Upper lobe of left lung (tissue), 6 donors: ENCODE measurements around the gene TANGO2. TPM values are rescaled to one million over a fixed set of nuclear protein-coding genes. Genes with fewer than 3 reads are reported as not detected.

Experiments
- ATAC-seq, 2 donors: fragments of 200-7000 bp; cut with Tn5 transposase; one replicate each; pipeline ENCODE4 v1.9.1; 2022; ENCODE audit warnings: mild to moderate bottlenecking in 2 of 2, moderate library complexity in 2 of 2; ENCODE audit not compliant: low FRiP score in 2 of 2
- DNase-seq, 2 donors: peaks; one replicate each; pipeline ENCODE4 v3.0.0-alpha.2; 2019 to 2020
- H3K27ac ChIP-seq, 4 donors: fragments of 200-600 bp; sonication (generic); one replicate each; pipeline ENCODE4 v1.5.1; 2016 to 2019
- H3K27me3 ChIP-seq, 4 donors: fragments of 200-600 bp; sonication (generic); one replicate each; pipeline ENCODE4 v1.5.1; 2017 to 2019
- H3K36me3 ChIP-seq, 4 donors: fragments of 200-600 bp; sonication (generic); one replicate each; pipeline ENCODE4 v1.5.1; 2016 to 2019
- H3K4me1 ChIP-seq, 4 donors: fragments of 200-600 bp; sonication (generic); one replicate each; pipeline ENCODE4 v1.5.1; 2018 to 2019
- H3K4me3 ChIP-seq, 4 donors: fragments of 200-600 bp; sonication (generic); one replicate each; pipeline ENCODE4 v1.5.1; 2017 to 2019; ENCODE audit warnings: mild to moderate bottlenecking in 2 of 4, moderate library complexity in 1 of 4
- H3K9me3 ChIP-seq, 4 donors: fragments of 200-600 bp; sonication (generic); one replicate each; pipeline ENCODE4 v1.5.1; 2018 to 2019
- EP300 ChIP-seq, 4 donors: sonication (generic); formaldehyde crosslinking; IDR thresholded peaks; one replicate each; pipeline ENCODE4 v1.5.1; 2017; ENCODE audit warnings: antibody characterized with exemption in 4 of 4, control low read depth in 2 of 4
- POLR2A ChIP-seq, 4 donors: fragments of 450-650 bp; IDR thresholded peaks; one replicate each; pipeline ENCODE4 v1.5.1; 2016 to 2017; ENCODE audit warnings: antibody characterized with exemption in 4 of 4, mild to moderate bottlenecking in 2 of 4
- POLR2AphosphoS5 ChIP-seq, 2 donors: sonication (generic); formaldehyde crosslinking; IDR thresholded peaks; one replicate each; pipeline ENCODE4 v1.5.1; 2017; ENCODE audit warnings: antibody characterized with exemption in 2 of 2
- WGBS, 2 donors: methylation state at CpG; one replicate each; pipeline ENCODE4 v1.1.5; 2017 to 2018; 5-methylcytosine and 5-hydroxymethylcytosine counted together
- total RNA-seq, 6 donors: library from RNA; depleted of rRNA in 4 of 6; stranded (reverse); fragments of >200 nt in 4 of 6; gene quantifications; one replicate each; pipeline versions ENCODE4 v1.1.0 to v1.2.1, GENCODE V29; 2016 to 2021
- TF ChIP-seq, protein P1 (sequence below), 6 experiments: fragments of 450-650 bp in 4 of 6; fragments of 200-600 bp in 2 of 6; sonication (generic) in 2 of 6; IDR thresholded peaks; one replicate each; pipeline ENCODE4 v1.5.1; 2016 to 2019; ENCODE audit warnings: antibody characterized with exemption in 6 of 6
- donor health status: DM: no; HTN: no; CAD: no; lungs with moderate emphysema.
- donor health status: DM: no; HTN: yes; CAD: no; lungs with severe emphysema.

Gene TANGO2
- total RNA-seq, 6 donors from 2014 or later = 33.9 to 94.3 (median 55.0) TPM

DNA sequence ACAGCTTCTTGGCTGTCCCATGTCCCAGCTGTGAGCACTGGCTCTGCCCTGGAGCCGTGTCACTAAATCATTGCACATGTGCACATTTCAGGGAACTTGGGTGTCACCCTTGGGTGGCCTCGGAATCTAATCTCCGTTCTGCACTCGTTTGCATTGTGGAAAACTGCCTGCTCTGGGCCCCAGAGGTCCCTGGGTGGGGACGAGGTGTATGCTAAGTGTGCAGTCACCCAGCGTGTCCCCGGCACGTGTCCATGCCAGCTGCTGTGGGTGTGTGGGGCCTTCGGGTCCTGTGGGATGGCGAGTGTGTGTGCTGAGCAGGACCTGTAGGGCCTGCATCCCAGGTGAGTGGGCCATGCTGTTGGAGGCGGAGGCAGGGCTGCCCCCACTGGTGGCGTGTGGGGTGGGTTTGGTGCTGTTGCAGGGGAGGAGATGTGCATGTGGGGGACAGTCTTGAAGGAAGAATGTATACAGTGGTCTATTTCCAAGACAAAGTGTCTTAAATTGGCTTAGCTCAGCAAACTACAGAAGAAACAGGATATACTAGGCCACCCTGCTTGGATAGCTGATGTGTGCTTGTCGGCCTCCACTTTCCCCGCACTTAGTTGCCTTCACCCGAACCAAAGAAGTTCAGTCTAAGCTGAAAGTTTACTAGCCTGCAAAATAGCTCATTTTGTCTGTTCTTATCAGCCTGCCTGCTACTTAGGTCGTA is 14.6 kb downstream of the TANGO2 start:
- 85 to 88% methylated on average over 15 to 16 of the region's 16 CpGs for WGBS, 2 donors
- H3K27me3 ChIP-seq = no peaks in the 10 kb centered on the region
- ATAC-seq = no peak
- TF ChIP-seq EP300 (IDR thresholded peaks at IDR 0.05) (no peak), POLR2A (IDR thresholded peaks at IDR 0.05) (no peak), POLR2AphosphoS5 (IDR thresholded peaks at IDR 0.05) (no peak)
- TF ChIP-seq, protein P1, sequence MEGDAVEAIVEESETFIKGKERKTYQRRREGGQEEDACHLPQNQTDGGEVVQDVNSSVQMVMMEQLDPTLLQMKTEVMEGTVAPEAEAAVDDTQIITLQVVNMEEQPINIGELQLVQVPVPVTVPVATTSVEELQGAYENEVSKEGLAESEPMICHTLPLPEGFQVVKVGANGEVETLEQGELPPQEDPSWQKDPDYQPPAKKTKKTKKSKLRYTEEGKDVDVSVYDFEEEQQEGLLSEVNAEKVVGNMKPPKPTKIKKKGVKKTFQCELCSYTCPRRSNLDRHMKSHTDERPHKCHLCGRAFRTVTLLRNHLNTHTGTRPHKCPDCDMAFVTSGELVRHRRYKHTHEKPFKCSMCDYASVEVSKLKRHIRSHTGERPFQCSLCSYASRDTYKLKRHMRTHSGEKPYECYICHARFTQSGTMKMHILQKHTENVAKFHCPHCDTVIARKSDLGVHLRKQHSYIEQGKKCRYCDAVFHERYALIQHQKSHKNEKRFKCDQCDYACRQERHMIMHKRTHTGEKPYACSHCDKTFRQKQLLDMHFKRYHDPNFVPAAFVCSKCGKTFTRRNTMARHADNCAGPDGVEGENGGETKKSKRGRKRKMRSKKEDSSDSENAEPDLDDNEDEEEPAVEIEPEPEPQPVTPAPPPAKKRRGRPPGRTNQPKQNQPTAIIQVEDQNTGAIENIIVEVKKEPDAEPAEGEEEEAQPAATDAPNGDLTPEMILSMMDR (IDR thresholded peaks at IDR 0.05) = no peak
- peaks cover 10 to 31% (median 18%) of the 10 kb centered on the region in 4 donors for H3K4me1 ChIP-seq
- no peak overlapping the region for H3K4me3 ChIP-seq
- no peak for DNase-seq
- no peak overlapping the region for H3K27ac ChIP-seq
- H3K36me3 ChIP-seq = peaks cover 0 to 53% (median 28%) of the 10 kb centered on the region in 4 donors
- no peaks in the 10 kb centered on the region for H3K9me3 ChIP-seq

GRCh38 chr22:20036084-20036482 is 15.2 kb downstream of the TANGO2 start:
- no peak for DNase-seq
- Histone ChIP-seq H3K36me3 (peaks cover 0 to 59% (median 32%) of the 10 kb centered on the region in 4 donors), H3K4me3 (no peak overlapping the region), H3K27ac (no peak overlapping the region), H3K9me3 (no peaks in the 10 kb centered on the region), H3K27me3 (no peaks in the 10 kb centered on the region), H3K4me1 (peaks cover 10 to 31% (median 18%) of the 10 kb centered on the region in 4 donors)
- no peak for ATAC-seq
- WGBS, 2 donors = 80 to 84% methylated on average over 10 of the region's 10 CpGs
- no peak for TF ChIP-seq EP300 (IDR thresholded peaks at IDR 0.05)
- TF ChIP-seq POLR2A (IDR thresholded peaks at IDR 0.05) = no peak
- TF ChIP-seq, protein P1 (IDR thresholded peaks at IDR 0.05) = no peak
- TF ChIP-seq POLR2AphosphoS5 (IDR thresholded peaks at IDR 0.05) = no peak

DNA sequence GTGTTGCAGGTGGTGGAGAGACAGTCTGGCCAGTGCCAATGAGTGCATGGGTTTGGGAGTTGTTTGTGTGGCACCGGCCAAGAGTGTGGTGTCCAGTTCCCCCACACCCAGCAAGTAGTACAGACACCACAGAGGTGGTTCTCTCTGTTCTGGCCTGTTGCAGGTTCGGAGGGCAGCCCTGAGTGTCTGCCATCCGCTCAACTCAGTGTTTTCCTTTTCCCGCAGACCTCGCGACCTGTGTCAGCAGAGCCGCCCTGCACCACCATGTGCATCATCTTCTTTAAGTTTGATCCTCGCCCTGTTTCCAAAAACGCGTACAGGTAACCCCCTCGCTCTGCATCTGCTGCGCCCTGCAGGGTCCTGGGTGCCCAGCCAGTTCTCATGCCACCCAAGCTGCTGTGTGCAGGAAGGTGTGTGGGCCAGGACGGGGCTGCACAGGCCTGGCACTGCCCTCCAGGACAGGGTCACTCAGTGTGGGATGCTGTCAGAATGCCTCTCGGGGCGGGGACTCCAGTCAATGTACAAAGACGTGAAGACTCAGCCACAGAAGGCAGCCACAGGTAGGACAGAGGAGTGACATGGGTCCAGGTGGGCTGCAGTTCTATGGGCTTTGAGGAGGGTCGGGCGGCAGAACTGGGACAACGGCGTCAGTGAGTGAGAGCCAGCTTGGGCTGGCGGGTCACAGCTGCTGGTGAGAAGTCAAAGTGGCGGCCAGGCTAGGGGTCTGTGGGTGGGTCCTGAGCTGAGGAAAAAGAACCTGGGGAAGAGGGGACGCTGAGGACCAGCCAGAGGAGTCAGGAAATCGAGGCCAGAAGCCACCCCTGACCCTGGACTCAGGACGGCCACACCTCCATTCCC is 15.9 kb downstream of the TANGO2 start:
- Histone ChIP-seq H3K4me3 (no peak overlapping the region), H3K9me3 (no peaks in the 10 kb centered on the region), H3K36me3 (peaks cover 0 to 58% (median 32%) of the 10 kb centered on the region in 4 donors), H3K27ac (no peak overlapping the region), H3K27me3 (no peaks in the 10 kb centered on the region), H3K4me1 (peaks cover 10 to 26% (median 17%) of the 10 kb centered on the region in 4 donors)
- no peak for ATAC-seq
- 94 to 97% methylated on average over 24 to 25 of the region's 25 CpGs for WGBS, 2 donors
- DNase-seq = no peak
- TF ChIP-seq, protein P1 (IDR thresholded peaks at IDR 0.05) = no peak
- no peak for TF ChIP-seq EP300 (IDR thresholded peaks at IDR 0.05)
- no peak for TF ChIP-seq POLR2AphosphoS5 (IDR thresholded peaks at IDR 0.05)
- TF ChIP-seq POLR2A (IDR thresholded peaks at IDR 0.05) = no peak

GRCh38 chr22:20037419-20037818 is 16.5 kb downstream of the TANGO2 start:
- no peaks in the 10 kb centered on the region for H3K27me3 ChIP-seq
- H3K4me3 ChIP-seq = no peak overlapping the region
- peaks cover 5 to 19% (median 10%) of the 10 kb centered on the region in 4 donors for H3K4me1 ChIP-seq
- no peaks in the 10 kb centered on the region for H3K9me3 ChIP-seq
- 69 to 77% methylated on average over 3 of the region's 3 CpGs for WGBS, 2 donors
- peaks cover 0 to 58% (median 27%) of the 10 kb centered on the region in 4 donors for H3K36me3 ChIP-seq
- DNase-seq (no peak), ATAC-seq (no peak)
- TF ChIP-seq POLR2A (IDR thresholded peaks at IDR 0.05) (no peak), EP300 (IDR thresholded peaks at IDR 0.05) (no peak), POLR2AphosphoS5 (IDR thresholded peaks at IDR 0.05) (no peak)
- TF ChIP-seq, protein P1 (IDR thresholded peaks at IDR 0.05) = no peak
- no peak overlapping the region for H3K27ac ChIP-seq
